ENCODE measurements around the gene NBEAL1.
"Not testable (repeated sequence)": the region's sequence is repeated elsewhere in the genome, so short reads cannot be mapped to it uniquely, and the experiment has no call there.

NBEAL1 gene

DNA sequence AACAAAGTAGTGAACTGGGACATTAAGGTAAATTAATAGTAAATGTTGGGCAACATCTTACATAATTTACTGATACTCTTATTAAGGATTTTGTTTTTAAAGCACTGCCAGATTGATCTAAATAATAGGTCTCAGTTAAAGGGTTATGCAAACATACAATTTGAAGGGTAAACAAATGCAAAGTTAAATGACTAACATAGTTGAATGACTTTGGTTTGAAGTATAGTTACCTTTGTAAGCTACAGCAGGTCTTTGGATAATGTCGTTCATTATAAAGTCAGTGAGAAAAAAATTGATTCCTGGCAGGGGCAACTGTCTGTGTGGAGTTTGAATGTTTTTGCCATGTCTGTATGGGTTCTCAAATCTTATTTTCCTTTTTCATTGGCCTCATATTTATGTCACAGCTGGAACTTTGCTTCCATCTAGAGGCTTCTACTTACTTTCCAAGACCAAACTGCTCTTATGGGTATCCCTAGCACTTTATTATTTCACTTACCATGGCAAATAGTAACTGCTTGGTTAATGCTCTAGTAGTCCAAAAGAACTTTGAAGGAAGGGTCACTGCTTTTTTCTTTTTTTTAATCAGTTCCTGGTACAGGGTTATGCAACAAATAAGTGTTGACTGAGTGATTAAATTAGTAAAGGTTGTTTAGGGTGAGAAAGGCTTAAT, 107.8 kb downstream of the NBEAL1 start:
- DNase-seq, result no peak

DNA sequence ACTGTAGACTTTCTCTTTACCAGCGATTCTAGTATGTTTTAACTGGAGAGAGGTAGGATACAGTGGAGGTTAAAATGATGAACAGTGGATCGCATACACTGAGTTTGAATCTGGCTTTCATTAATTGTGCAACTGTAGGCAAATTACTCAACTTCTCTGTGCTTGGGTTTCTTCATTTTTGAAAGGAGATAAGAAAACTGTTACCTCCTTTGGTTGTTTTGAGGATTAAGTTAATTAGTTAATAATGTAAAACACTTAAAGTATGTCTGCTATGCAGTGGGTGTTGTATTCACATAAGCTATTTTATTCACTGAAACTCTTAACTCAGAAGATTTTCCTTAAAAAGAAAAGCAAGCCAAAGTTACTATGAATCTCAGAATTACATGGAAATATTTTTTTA, 112.3 kb downstream of the NBEAL1 start:
- DNase-seq, result no peak

DNA sequence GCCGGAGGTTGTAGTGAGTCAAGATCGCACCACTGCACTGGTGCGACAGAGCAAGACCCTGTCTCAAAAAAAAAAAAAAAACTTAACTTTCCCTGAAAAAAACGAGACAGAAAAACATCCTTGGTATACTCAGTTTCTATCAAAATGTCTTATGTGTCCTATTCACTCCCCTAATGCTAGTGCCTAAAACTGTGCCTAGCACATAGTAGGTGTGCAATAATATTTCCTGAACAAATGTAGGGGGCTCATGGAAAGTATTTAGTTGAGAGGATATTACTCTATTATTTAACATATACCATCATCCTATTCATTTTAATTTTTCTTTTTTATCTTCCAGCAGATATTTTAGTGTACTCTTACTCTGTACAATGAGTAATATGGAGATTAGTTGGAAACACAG, 120.4 kb downstream of the NBEAL1 start:
- DNase-seq, result no peak

DNA sequence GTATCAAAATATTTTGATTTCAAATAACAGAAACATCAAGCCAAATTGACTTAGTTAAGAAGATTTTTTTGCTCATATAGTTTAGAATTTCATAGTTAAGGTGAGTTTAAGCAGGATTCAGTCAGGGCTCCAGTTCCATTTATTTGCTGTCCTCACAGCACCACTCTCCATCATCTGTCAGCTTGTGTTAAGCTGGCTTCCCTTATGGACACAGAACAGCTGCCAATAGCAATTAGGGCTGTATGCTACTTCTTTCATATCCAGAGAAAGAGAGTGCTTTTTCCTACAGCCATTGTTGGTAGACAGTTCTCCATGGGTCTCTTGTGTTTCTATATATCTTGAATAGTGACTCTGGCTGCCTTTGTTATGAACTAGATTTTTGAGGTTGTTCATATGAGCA, 128.7 kb downstream of the NBEAL1 start:
- no peak for DNase-seq

DNA sequence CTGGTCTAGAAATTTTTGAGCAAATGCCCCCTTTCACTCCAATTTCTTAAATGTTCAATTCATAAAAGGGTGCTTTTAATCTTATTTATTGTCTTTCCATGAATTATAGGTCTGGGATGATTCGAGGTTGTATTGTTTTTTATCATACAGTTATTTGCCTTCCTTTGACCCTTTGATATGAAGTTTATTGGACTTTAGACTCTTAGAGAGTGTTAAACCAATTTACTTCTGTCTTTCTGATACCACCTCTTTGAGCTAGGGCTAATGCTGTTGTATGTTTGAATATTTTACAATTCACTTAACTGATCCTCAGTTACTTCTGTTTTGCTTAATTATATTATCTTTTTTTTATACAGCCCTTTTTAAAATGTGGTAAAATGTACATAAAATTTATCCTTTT, 134.5 kb downstream of the NBEAL1 start:
- no peak for DNase-seq

DNA sequence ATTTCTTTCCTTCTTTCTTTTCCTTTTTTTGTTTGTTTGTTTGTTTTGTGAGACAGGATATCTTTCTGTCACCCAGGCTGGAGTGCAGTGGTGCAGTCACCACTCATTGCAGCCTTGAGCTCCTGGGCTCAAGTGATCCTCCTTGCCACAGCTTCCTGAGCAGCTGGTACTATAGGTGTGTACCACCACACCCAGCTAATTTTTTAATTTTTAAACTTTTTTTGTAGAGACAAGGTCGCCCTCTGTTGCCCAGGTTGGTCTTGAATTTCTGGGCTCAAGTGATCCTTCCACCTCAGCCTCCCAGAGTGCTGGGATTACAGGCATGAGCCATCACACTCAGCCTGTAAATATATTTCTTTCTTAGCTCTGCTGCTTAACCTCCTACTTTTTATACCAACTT, 140.7 kb downstream of the NBEAL1 start:
- DNase-seq, result peak; percentile 9

DNA sequence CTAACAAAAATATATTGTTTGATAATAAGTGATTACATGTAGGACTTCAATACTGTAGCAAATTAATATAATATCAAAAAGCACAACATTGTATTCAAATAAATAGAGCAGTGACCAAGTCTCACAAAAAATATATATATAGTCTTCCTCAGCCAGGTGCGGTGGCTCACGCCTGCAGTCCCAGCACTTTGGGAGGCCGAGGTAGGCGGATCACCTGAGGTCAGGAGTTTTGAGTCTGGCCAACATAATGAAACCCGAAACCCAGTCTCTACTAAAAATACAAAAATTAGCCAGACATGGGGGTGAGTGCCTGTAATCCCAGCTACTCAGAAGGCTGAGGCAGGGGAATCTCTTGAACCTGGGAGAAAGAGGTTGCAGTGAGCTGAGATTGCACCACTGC, 148.0 kb downstream of the NBEAL1 start:
- not testable (repeated sequence) for DNase-seq

DNA sequence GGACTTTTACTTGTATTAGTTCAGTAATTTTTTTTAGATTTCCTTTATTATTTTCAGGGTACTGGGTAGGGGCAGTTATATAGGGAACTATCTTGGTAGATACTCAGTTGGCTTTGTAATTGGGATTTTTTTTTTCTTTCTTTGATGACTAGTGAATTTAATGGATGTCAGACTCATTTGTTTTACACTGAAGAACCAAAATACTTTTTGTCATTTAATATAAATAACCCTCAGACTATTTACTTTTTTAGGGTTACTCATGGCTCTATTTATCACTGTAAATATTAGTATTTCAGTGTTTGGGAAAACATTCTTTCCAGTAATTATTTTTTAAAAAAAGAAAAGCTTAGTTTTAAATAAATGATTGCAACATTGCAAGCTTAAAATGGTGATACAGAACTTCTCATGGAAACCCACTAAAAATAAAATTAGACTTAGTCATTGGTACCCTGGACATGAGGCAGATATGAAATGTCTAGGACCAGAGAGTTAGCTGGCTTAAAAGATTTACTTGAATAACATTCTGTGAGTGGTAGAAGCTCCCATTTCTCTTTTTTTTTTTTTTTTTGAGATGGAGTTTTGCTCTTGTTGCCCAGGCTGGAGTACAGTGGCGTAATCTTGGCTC, 149.7 kb downstream of the NBEAL1 start:
- DNase-seq, result no peak

DNA sequence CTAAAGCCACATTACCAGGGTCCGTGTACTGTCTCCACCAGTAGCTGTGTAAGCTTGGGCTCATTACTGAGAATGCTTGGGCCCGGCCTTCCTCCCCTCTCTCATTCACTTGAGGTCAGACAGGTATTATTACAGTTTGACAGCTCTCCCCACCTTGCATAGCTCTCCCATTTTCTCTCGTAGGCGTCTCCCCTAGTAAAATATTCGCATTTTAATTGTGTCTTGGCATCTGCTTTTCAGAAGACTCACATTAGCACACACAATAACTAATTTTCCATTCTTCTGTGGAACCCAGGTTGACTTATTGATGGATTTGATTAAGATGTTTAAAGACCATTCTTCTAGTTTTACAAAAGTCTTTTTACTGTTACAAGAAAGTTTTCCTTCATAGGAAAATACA, 153.1 kb downstream of the NBEAL1 start:
- no peak for DNase-seq

DNA sequence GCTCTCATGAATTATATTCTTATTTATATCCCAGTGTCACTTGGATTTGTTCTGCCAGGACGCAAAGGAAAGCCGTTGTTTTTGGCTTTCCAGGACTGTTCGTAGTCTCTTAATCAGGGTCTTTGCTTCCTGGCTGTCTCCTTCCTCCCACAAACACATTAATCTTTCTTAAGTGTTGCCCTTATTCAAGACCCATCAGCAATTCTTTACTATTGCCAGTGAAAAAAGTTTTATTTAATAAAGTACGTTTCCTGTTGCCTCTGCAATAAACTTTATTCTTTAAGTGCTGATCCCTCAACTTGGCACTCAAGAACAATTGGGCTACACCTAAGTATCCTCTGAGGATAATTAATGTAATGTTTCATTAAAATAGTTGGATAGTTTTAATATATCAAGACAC, 155.8 kb downstream of the NBEAL1 start:
- DNase-seq, result no peak

DNA sequence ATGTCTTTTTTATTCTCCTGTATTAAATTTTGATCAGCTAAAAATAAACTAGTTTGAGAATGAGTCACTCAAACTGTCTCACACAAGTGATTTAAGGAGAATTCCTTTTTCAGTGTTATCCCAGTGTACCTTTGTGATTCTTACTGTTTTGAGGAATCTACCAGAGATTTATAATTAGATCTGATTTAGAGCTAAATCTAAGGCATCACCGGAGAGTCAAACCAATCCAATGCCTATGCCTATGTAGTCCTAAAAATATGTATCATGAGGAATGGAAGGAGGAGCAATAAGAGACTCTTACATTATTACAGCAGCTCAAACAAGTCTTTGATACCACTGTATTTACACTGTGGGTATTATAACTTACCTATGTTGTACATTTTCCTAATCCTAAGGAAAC, 160.7 kb downstream of the NBEAL1 start:
- no peak for DNase-seq

DNA sequence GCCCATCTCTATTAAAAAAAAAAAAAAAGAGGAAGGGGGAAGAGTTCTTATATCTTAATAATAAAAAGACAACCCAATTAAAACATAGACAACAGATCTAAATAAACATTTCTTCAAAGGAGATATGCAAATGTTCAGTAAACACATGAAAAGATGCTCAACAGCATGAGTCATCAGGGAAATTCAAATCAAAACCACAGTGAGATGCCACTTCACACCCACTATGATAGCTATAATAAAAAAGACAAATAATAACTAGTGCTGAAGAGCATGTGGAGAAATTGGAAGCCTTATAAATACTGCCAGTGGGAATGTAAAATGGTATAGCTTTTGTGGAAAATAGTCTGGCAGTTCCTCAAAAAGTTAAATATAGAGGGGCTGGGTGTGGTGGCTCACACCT, 162.7 kb downstream of the NBEAL1 start:
- no peak for DNase-seq

DNA sequence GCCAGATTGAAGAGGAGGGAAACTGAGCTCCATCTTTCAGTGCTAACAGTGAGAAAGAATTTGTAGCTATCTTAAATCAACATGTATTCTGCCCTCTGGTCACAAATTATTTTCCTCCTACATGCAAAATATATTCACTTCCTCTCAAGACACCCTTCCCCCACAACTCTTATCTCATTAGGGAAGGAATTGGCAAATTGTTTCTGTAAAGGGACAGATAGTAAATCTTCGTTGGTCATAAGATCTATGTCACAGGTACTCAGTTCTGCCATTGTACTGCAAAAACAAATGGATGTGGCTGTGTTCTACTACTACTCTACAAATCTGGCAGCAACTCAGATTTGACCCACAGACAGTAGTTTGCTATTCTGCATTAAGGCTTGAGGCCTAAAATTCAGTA, 171.2 kb downstream of the NBEAL1 start:
- no peak for DNase-seq

DNA sequence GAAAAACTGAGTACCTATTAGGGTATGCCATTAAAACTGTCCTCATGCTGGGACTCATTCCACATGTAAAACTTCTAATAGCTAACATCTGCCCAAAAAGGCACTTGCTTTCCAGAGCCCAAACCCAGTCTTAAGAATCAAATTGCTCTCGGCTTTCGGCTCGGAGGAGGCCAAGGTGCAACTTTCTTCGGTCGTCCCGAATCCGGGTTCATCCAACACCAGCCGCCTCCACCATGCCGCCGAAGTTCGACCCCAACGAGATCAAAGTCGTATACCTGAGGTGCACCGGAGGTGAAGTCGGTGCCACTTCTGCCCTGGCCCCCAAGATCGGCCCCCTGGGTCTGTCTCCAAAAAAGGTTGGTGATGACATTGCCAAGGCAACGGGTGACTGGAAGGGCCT, 175.9 kb downstream of the NBEAL1 start:
- not testable (repeated sequence) for DNase-seq

DNA sequence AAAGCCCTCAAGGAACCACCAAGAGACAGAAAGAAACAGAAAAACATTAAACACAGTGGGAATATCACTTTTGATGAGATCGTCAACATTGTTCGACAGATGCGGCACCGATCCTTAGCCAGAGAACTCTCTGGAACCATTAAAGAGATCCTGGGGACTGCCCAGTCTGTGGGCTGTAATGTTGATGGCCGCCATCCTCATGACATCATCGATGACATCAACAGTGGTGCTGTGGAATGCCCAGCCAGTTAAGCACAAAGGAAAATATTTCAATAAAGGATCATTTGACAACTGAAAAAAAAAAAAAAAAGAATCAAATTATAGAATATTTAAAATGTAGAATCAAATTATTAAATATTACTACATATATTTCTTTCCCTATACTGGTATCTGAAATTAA, 176.4 kb downstream of the NBEAL1 start:
- DNase-seq, result not testable (repeated sequence)

DNA sequence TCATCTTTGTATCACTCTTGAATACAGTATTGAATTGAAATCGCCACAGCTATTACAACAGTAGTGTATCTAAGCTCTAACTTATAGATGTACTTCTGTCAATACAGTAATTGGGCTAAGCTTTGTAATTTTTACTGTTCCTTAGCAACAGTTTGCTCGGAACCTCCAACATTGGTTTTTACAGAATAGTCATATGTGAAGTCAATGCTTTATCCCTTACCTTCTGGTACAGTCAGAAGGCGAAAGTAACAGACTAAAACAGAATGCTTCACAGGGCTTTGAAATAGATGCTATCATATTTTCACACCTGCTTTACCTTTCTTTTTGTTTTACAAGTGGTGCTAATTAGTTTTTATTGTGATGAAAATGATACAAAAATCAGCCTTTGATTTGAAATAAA, 177.3 kb downstream of the NBEAL1 start:
- no peak for DNase-seq

DNA sequence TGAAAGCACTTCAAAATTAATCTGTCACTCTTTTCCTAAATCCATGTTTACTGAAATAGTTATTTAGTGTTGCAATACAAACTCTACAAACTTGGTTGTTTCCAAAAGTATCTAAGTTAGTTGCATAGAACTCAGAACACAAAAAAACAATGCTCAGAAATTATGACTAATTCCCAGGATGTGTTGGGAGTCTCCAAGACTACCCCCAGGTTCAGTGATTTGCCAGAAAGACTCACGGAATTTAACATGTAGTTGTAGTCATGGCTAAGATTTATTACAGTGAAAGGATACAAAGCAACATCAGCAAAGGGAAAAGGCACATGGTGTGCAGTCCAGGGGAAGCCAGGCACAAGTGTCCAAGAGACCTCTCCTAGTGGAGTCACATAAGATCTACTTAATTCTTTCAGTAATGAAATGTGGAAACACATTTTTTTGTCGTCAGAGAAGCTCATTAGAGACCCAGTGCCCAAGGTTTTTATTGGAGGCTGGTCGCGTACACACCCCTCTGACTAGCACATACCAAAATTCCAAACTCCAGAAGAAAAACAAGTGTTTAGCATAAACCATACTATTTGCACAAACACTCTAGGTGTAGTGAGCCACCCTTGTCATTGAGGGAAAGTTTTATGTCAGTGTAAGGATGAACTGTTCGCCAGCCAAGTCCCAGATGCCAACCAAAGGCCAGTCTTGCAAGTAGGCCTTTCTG, 180.8 kb downstream of the NBEAL1 start:
- no peak for DNase-seq

DNA sequence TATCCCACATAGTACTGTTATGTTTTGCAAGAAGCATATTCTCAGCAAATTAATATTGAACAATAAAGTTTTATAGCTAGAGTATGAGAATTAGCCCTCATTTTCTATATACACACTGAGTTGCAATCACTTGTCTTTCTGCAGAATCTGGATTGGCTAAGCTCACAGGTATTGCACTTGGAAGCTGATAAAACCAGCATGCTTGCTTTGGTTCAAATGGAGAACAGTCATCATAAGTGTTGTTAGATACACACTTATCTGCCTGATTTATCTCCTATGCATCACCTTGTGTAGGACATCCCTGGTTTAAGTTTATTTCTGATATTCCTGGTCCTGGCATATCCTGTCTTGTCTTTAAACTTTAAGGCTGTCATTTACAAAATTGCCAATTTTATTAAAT, 186.2 kb downstream of the NBEAL1 start:
- DNase-seq, result no peak

DNA sequence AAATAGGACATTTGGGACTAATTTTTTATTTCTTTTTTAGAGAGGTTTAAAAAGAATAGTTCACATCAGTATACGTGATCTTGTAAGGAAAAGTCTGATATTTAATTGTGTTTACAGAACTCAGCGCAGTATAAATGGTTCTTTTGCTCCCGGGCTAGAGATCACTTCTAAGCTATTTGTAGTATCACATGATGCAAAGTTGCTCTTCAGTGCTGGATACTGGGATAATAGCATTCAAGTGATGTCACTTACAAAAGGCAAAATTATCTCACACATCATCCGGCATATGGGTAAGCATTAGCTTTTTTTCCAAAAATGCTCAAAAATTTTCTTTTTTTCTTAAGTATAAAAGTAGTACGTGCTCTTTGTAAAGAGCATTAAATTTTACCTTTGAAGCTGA, 186.8 kb downstream of the NBEAL1 start:
- no peak for DNase-seq

DNA sequence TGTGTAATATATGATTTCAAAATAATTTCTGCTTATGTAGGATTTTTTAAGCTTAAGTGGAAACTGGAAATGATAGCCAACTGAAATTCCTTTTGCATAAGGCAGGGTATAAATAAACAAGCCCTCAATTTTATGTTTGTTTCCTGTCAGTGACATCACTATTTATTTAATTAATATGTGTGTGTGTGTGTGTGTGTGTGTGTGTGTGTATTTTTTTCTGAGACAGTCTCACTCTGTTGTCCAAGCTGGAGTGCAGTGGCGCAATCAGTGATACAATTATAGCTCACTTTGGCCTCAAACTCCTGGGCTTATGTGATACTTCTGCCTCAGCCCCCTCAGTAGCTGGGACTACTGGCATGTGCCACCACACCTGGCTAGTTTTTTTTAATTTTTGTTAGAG, 194.9 kb downstream of the NBEAL1 start:
- DNase-seq, result no peak

DNA sequence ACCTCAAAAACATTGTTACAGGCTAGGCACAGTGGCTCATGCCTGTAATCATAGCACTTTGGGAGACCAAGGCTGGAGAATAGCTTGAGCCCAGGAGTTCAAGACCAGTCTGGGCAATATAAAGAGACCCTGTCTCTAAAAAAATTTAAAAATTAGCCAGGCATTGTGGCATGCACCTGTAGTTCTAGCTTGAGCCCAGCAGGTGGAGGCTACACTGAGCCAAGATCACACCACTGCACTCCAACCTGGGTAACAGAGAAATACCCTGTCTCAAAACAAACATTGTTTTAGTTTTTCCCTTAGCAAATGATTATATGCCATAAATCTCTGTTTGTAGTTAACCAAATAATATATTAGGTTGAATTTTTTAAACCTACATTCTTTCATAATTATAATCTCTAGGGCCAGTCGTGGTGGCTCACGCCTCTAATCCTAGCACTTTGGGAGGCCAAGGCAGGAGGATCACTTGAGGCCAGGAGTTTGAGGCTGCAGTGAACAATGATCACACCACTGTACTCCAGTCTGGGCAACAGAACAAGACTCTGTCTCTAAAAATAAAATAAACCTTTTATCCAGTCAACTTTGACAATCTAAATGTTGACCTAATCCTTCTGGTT, 210.9 kb downstream of the NBEAL1 start:
- DNase-seq, result peak; percentile 44

DNA sequence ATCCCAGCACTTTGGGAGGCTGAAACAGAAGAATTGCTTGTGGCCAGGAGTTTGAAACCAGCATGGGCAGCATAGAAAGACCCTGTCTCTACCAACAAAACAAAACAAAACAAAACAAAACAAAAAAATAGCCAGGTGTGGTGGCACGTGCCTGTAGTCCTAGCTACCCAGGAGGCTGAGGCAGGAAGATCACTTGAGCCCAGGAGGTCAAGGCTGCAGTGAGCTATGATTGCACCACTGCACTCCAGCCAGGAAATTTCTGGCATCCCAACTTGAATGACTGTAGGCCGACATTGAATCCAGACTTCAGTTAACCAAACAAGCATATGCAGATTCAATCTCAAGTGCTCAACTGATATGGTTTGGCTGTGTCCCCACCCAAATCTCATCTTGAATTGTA, 215.0 kb downstream of the NBEAL1 start:
- DNase-seq, result not testable (repeated sequence)

DNA sequence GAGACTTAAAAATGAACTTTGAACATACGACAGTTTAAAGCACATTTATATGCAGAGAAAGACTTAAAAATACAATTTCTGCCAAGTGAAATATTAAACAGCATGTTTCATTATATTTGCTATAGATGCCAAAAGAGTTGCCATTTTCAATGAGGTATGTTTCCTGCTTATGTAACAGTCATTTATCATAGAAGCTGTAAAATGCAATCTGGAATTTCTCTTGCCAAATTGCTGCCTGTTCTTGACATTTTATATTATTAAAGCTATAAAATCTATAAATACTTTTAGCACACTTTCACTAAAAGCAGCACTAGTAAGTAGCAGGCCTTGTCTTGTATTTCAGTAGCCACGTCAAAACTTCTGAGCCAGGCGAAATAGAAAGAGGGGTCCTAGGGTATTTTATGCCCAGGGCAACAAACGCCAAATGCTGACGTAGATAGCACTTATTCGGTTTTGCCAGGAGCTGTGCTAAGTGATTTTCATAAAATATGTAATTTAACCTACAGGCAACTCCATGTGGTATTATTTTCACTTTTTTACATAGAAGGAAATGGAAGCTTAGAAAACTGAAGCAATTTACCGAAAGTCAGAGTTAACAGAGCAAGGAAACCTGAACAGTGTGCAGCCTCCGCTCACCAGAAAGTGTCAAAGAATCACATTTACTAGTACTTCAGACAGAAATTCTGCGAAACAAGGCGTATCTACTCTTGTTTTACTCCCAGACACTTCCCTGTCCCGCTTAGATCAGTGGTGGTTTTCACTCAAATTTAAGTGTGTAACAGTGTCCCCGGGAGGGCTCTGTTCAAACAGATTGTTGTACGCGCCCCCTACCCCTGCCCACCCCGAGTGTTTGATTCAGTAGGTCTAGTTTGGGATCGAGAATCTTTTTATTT, 222.9 kb downstream of the NBEAL1 start:
- no peak for DNase-seq
